Stimulated activated CD4-positive, alpha-beta T cell treated with anti-CD3 and anti-CD28 coated beads, TNF-alpha, amount 100 ng/mL, for 1 hour (primary cell): ENCODE results near the gene MSX1.
"Not testable (repeated sequence)": the region's sequence is repeated elsewhere in the genome, so short reads cannot be mapped to it uniquely, and the experiment has no call there.

ENCODE experiments used
- DNase-seq, 3 donors: peaks; one replicate each; pipeline ENCODE4 v3.0.0-alpha.2; 2020; ENCODE audit warnings: low read depth in 3 of 3, low spot score in 1 of 3

Gene MSX1

GRCh38 chr4:4859325-4859798, at the start of gene MSX1:
TSS of gene MSX1 (plus strand) at chr4:4859665. CDS start at chr4:4859900, 235 bp downstream.
- DNase-seq, result peak in 1 of 3 donors; percentile 24

- DNase-seq, result no peak
Observed at GRCh38 chr4:4810092-4810774, 49.2 kb upstream of the MSX1 start.

GRCh38 chr4:4810778-4811177, 48.7 kb upstream of the MSX1 start:
- DNase-seq, result no peak

DNA sequence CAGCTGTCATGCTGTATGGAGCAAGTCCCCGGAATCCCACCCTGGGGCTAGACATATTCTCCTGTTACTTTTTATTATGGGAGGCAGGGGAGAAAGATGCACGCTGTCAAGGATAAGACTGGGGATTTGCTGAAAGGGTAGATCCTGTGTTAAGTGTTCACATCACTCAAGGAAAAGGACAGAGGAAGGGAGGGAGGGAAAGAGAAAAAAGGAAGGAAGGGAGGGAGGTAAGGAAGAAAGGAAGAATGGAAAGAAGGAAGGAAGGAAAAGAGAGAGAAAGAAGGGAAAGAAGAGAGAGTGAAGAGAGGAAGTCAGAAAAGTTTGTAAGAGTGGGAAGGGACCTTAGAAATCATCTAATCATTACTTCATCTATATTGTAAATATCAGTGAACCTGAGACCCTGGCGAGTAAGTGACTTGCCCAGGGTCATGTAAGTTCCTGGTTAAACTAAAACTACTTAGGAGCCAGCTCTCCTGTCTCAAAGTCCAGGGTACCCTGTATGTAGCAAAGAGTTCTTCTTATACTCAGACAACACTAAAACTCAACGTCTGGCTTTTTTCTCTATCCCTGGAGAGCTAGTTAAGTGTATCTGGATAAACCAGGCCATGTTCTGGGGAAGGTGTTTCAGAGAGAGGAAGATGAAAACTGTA, 47.2 kb upstream of the MSX1 start:
- no peak for DNase-seq

- no peak for DNase-seq
Observed at GRCh38 chr4:4818415-4819212, 40.9 kb upstream of the MSX1 start.

GRCh38 chr4:4819213-4819606, 40.3 kb upstream of the MSX1 start:
- DNase-seq, result no peak

- DNase-seq, result no peak
Observed at GRCh38 chr4:4820261-4820660, 39.2 kb upstream of the MSX1 start.

- DNase-seq, result no peak
Observed at GRCh38 chr4:4820739-4821138, 38.7 kb upstream of the MSX1 start.

- no peak for DNase-seq
Observed at GRCh38 chr4:4821577-4821976, 37.9 kb upstream of the MSX1 start.

GRCh38 chr4:4822286-4822685, 37.2 kb upstream of the MSX1 start:
- DNase-seq, result not testable (repeated sequence)

DNA sequence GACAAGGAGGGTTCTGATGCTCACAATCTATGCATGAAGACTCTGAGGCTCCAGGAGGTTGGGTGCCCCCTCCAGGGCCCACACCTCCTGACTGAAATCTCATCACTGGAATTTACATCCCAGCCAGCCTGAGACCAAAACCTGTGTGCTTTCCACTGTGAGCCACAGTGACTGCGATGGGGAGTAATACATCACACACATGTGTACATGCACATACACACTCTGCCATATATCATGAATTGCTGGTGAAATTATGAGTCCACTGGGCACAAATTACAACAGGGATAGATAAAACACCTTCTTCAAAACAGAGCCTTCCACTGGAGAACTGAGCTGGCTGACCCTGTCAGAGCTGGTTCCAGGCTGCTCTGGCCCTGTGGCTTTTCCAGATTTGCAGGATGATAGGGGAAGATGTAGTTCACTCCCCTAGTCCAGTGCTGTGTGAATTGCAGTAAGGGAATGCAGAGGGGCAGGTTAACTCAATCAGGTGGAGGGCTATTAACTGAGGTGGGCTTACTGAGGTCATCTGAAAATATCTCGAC, 35.8 kb upstream of the MSX1 start:
- no peak for DNase-seq

- DNase-seq, result no peak
Observed at GRCh38 chr4:4824232-4824631, 35.2 kb upstream of the MSX1 start.

DNA sequence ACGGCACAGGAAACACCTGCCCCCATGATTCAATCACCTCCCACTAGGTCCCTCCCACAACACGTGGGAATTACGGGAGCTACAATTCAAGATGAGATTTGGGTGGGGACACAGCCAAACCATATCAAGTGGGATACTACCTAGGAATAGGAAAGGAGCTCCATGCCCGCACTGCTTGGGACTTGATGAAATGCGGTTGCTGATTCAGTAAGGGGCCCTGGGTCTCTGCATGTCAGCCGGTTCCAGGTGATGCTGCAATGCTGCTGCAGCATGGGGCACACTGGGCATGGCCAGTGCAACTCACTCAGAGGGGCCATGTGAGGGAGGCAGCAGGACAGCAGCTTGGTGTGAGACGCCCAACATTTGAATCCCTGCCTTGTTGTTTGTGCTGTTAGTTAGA, 34.0 kb upstream of the MSX1 start:
- no peak for DNase-seq

GRCh38 chr4:4829837-4830236, 29.6 kb upstream of the MSX1 start:
- no peak for DNase-seq

GRCh38 chr4:4831266-4831665, 28.2 kb upstream of the MSX1 start:
- no peak for DNase-seq

- DNase-seq, result no peak
Observed at GRCh38 chr4:4831825-4832224, 27.6 kb upstream of the MSX1 start.

GRCh38 chr4:4836044-4836443, 23.4 kb upstream of the MSX1 start:
- DNase-seq, result no peak

DNA sequence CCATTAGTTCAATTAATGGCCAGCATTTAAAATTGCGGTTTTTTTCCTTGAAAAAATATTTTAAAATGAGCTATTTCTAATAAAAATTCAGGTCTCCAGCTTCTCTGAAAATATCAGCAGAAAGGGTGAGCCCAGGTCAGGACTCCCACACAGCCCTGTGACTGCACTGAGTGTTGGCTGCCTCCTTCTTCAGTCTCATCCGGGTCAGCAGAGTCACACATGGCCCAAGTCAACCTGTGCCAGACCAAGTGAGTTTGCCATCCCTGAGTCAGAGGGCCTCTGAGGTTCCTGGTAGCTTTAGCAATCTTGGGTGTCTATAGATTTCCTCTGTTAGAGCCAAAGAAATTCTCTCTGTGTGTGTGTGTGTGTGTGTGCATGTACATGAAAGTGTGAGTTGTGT, 22.1 kb upstream of the MSX1 start:
- no peak for DNase-seq

- DNase-seq, result no peak
Observed at GRCh38 chr4:4838051-4838935, 21.2 kb upstream of the MSX1 start.

- no peak for DNase-seq
Observed at GRCh38 chr4:4838936-4839810, 20.3 kb upstream of the MSX1 start.
